ENCODE data around the gene EREG.
"Not testable (repeated sequence)": the region's sequence is repeated elsewhere in the genome, so short reads cannot be mapped to it uniquely, and the experiment has no call there.

Gene EREG

GRCh38 chr4:74364652-74365491 lies at the start of gene EREG:
Gene EREG, plus strand, starts transcription at chr4:74365145. Its CDS starts 164 bp downstream, at chr4:74365309.
- no peak for DNase-seq (ENCODE audit: low spot score)

GRCh38 chr4:74315376-74315775 lies 49.6 kb upstream of the EREG start:
- DNase-seq (ENCODE audit: low spot score): no peak

GRCh38 chr4:74316397-74316796 lies 48.5 kb upstream of the EREG start:
- no peak for DNase-seq (ENCODE audit: low spot score)

GRCh38 chr4:74317616-74318246 lies 47.2 kb upstream of the EREG start:
- no peak for DNase-seq (ENCODE audit: low spot score)

GRCh38 chr4:74318276-74318675 lies 46.7 kb upstream of the EREG start:
- no peak for DNase-seq (ENCODE audit: low spot score)

GRCh38 chr4:74319470-74319869 lies 45.5 kb upstream of the EREG start:
- DNase-seq (ENCODE audit: low spot score): no peak

GRCh38 chr4:74320559-74321118 lies 44.3 kb upstream of the EREG start:
- peak; percentile 17 for DNase-seq (ENCODE audit: low spot score)

- no peak for DNase-seq (ENCODE audit: low spot score)
Observed at GRCh38 chr4:74322301-74322700, 42.6 kb upstream of the EREG start.

- DNase-seq (ENCODE audit: low spot score): no peak
Observed at GRCh38 chr4:74323663-74324062, 41.3 kb upstream of the EREG start.

- no peak for DNase-seq (ENCODE audit: low spot score)
Observed at GRCh38 chr4:74324262-74324661, 40.7 kb upstream of the EREG start.

- DNase-seq (ENCODE audit: low spot score): no peak
Observed at GRCh38 chr4:74325886-74326285, 39.1 kb upstream of the EREG start.

GRCh38 chr4:74327762-74328161 lies 37.2 kb upstream of the EREG start:
- no peak for DNase-seq (ENCODE audit: low spot score)

GRCh38 chr4:74328501-74328900 lies 36.4 kb upstream of the EREG start:
- no peak for DNase-seq (ENCODE audit: low spot score)

- DNase-seq (ENCODE audit: low spot score): no peak
Observed at GRCh38 chr4:74329307-74329706, 35.6 kb upstream of the EREG start.

- DNase-seq (ENCODE audit: low spot score): no peak
Observed at GRCh38 chr4:74330295-74330750, 34.6 kb upstream of the EREG start.

- DNase-seq (ENCODE audit: low spot score): no peak
Observed at GRCh38 chr4:74331252-74331651, 33.7 kb upstream of the EREG start.

- no peak for DNase-seq (ENCODE audit: low spot score)
Observed at GRCh38 chr4:74331944-74332343, 33.0 kb upstream of the EREG start.

- DNase-seq (ENCODE audit: low spot score): no peak
Observed at GRCh38 chr4:74334636-74335035, 30.3 kb upstream of the EREG start.

GRCh38 chr4:74335341-74336021 lies 29.5 kb upstream of the EREG start:
- no peak for DNase-seq (ENCODE audit: low spot score)

GRCh38 chr4:74338792-74339333 lies 26.1 kb upstream of the EREG start:
- DNase-seq (ENCODE audit: low spot score): no peak

GRCh38 chr4:74339501-74339900 lies 25.4 kb upstream of the EREG start:
- DNase-seq (ENCODE audit: low spot score): no peak

GRCh38 chr4:74340421-74340820 lies 24.5 kb upstream of the EREG start:
- DNase-seq (ENCODE audit: low spot score): not testable (repeated sequence)
